GM21717 (cell line): ENCODE results near the gene DIPK1A.

Experiments
- ATAC-seq: cut with Tn5 transposase; IDR thresholded peaks from one replicate; pipeline ENCODE4 v1.9.1; 2021; ENCODE audit warnings: mild to moderate bottlenecking, moderate library complexity; ENCODE audit not compliant: unreplicated experiment

DIPK1A gene

DNA sequence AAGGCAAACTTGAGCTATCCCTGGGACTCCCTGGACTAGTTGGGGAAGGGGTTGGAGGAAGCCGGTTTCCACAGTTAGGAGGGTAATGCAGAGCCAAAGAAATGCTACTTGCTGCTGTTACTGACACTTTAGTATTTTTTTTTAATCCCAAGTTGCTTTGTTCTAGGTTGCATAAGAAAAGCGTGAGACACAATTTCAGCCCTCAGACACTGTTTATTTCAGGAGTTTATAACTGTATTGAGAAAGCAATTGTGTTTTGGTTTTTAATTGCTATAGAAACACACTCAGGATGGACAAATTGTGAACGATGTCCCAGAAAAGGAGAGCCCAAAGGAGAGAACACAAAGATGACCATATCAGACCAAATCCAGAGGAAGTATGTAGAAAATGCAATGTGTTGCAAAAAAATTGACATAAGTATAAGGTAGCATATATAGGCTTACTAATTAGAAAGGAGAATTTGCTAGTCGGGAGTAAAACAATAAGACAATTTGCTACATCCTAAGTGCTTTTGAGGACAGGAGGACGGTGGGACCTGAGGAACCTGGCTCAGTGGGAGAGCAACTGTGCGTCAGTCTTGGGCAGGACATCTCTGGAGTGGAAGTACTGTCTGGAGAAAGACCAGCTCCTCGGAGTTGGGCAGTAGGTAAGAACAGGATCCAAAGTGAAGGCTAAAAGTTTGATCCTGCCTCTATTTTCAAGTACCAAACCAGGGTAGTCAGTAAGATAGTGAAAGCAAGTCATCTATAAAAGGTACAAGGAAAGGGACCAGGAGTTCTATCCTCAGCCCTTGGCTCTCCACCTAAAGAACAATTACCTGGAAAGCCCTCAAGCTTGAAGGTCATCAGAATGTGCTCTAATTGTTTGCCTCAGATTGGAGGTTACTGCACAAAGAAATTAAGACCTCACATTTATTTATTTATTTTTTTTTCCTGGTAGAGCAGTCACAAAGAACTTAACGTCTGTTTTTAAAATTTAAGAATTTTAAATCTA is 39.9 kb downstream of the DIPK1A start:
- ATAC-seq: no peak

DNA sequence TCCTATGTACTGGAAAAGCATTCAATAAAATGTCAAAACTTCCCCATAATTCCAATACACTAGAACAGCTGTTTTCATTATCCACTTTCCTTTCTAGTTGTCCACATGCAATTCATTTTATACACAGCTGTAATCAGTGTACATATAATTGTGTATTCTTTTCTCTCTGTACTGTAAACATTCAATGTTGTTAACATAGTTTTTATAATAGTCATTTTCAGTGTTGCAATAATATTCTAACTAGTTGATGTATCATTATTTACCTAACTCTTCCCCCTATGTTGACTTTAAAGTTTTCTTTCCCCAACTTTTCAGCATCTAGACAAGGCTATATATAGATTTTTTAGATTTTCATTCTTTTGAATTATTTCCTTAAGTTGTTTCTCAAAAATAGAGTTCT is 44.4 kb downstream of the DIPK1A start:
- no peak for ATAC-seq

DNA sequence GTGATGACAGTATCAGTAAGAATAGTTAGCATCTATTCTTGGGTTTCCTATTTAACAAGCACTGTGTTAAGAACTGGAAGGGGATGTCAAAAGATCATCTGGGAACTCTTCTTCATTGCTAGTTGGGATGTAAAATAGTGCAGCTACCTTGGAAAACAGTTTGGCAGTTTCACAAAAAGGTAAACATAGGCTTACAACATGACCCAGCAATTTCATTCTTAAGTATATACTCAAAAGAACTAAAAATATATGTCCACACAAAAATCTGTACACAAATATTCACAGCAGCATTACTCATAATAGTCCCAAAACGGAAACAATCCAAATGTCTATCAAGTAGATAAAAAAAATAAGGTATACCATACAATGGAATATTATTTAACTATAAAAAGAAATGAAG is 45.7 kb downstream of the DIPK1A start:
- no peak for ATAC-seq

DNA sequence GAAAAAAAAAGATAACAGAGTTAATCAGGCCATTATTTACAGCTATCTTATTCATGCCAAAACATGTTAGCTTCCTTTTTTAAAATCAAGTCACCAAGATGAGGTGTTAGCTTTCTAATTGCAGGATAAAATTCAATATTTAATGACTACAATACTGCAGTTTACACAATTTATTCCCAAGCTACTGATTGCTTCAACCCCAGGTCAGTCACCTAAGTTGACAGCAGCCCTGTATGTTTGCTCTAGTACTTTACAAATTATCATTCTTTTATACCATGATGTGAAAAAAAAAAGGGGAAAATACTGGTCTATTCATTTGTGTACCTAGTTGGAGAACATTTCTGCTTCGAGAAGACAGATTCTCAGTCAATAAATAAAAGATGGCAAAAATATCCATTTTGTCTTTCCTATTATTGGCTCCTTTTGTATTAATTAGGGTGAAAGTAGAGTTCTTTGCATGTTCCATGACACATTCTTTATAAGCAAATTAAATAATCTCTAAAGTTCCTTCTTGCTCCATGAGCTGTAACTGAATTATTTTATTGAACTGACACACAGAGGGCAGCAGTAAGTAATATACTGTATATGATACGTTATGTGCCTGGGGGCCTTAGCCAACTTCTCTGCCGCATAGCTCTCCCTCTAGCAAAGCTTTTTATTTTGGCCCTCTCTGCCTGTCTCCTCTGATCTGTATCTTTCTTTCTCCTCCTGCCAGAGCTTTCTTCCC is 48.0 kb downstream of the DIPK1A start:
- ATAC-seq: no peak

DNA sequence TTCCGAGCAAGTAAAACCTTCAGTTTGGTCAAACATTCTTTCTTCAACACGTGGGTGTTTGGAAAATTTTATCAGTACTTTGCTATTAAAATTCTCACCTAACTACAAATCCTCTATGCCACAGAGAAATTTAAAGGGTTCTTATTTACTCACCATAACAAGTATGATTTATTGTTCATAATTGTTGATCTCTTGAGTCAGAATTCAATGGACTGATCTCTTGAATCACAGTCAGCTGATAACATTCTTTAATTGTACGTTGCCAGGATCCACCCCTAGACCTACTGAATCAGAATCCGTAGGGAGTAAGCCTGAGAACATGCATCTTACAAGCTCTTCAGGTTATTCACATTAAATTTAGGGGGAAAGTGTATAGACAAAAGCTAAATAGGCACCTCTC is 51.2 kb downstream of the DIPK1A start:
- ATAC-seq: no peak

DNA sequence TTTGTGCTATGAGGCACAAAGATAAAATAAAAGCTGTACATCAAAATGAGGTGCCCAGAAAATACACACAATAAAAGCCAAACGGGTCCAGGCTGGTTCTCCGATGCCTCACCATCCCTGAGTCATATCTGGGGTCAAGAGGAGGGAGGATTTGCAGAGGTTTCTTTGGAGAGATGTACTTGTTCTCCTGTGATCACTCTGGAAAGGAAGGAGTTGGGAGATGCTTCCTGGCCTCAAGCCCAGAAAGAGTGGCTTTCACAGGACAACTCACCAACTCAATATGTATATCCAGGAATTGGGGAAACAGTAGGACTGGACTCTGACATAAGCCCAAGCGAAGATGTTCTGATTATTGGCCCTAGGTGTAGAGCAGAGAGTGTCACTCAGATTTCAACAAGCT is 51.9 kb downstream of the DIPK1A start:
- ATAC-seq: no peak

DNA sequence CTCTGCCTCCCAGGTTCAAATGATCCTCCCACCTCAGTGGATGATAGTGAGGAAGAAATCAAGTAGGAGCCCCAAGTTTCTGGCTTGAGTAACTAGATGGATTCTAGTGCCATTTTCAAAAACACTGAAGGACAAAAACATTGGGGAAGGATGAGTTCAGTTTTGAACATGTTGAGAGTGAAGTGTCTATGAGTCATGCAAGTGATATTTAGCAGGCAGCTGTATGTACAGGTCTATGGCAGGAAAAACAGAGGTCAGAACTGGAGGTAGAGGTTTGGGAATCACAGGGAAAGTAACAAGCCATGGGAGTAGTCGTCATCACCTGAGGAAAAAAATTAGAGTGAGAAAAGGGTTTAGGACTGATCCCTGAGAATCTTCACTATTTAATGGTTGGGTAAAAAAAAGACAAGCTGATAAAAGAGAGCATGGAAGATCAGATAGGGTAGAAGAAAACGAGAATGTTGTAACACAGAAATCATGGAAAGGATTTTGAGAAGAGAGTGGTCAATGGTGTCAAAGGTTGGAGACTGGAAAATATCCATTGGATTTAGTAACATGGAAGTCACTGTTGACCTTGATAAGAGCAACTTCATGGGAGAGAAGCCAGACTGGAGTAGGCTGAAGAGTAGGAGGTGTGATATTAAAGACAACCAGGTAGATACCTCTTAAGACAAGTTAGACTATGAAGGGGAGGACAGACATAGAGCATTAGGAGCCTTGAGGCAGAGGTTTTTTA is 53.1 kb downstream of the DIPK1A start:
- no peak for ATAC-seq

DNA sequence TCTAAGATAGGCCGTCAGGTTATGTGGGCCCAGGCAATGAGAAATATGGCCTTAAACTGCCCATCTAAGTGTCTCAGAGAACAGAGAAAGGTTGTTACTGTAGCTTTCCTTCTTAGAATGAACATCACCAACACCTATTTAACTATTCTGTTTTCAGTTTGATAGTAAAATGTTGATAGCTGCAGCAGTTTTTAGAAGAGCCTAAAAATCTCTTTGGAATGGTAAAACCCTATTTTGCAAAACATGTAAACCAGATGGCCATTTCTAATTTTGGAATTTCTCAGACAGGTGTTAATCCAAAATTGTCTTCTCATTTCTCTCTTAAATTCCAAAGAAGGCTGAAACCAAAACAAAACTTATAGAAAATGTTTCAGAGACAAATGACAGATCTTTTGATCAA is 57.5 kb downstream of the DIPK1A start:
- no peak for ATAC-seq

DNA sequence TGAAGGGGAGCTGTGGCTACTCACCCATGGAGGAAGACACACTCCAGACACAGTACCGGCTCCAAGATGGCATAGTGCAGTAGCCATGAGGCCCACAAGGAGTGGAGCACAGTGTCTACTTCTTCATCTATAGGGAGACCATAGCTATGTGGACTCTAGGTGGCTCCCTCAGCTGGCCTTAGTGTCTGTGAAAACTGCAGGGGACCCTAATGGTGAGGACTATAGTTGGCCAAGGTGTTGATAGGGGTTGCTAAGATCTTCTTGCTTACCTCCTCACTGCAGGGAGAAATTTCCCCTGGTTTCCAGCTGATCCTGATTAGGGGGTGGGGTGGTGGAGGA is 58.9 kb downstream of the DIPK1A start:
- ATAC-seq: no peak

DNA sequence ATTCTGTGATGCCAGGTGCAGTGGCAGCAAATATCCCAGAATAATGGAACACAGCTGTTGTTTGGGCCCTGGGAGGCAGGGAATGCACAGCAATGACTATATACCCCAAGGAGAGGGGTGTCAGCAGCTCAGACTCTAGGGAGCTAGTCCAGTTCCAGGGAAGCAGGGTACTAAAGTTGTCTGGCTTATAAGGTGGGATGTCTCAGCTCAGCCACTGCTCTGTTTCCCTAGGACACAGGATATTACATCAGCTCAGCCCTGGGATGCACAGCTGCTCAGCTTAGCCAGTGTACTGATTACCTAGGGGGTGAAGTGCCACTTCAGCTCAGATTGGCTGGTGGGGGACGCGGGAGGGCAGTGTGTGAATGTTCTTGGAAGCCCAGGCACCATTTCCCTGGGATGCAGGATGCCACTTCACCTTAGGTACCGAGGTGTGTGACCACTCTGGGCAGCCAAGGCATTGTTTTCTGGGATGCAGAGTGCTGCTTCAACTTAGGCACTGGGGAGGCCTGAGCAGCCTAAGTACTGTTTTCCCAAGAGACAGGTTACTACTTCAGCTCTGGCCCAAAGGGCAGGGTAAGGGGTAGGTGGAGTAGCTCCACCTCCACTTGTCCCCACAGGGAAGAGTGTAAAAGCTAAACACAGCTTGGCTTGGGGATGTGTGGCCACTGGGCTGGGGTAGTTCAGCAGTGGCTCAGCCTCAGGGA is 59.4 kb downstream of the DIPK1A start:
- no peak for ATAC-seq

DNA sequence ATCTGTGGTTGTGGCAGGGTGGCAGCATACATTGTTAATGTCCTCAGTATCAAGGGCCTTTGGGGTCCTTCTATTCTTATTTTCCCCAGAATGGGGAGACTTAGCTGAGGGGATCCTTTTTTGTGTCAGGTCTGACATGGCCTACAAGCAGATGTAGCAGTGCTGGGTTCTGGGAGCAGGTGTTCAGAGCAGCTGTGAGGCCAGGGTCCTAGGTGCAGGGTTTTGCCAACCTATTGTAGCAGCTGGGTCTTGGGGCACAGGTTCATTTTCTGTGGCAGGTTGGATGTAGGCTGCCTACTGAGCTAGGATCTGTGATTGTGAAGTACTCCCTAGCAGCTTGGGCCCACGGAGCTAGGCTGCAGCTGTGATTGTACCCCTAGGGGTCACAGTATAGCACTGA is 60.1 kb downstream of the DIPK1A start:
- no peak for ATAC-seq

DNA sequence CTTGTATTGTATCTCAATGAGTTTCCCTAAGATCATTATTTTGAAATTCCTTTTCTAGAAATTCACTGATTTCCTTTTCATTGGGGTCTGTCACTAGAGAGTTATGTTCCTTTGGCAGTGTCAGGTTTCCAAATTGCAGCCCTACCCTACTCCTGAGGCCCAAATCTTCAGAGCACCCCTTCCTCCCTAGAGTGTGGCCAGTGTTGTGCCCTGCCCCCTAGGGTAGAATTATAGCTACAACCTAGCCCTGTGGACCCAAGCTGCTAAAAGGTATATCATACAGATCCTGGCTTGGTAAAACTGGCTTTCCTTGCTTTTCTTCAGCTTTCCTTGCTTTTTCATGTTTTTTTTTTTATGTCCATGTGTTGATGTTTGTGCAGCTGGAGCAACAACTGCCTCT is 60.7 kb downstream of the DIPK1A start:
- ATAC-seq: no peak

DNA sequence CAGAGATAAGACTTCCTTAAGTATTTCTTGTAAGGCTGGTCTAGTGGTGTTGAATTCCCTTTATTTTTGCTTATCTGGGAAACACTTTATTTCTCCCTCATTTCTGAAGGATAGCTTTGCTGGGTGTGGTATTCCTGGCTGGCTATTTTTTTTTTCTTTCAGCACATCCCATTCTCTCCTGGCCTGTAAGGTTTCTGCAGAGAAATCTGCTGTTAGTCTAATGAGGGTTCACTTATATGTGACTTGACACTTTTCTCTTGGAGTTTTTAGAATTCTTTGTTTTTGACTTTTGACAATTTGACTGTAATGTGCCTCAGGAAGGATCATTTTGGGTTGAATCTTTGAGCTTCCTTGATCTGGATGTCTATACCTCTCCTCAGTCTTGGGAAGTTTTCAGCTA is 61.5 kb downstream of the DIPK1A start:
- no peak for ATAC-seq

DNA sequence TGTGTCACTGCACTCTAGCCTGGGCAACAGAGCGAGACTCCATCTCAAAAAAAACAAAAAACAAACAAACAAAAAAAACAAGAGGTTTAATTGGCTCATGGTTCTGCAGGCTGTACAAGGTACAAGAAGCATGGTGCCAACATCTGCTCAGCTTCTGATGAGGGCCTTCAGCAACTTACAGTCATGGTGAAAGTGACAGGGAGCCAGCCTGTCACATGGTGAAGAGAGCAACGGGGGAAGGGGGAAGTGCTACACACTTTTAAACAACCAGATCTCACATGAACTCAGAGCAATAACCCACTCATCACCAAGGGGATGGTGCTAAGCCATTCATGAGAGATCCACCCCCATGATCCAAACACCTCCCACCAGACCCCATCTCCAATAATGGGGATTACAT is 63.2 kb downstream of the DIPK1A start:
- peak; percentile 55 for ATAC-seq

DNA sequence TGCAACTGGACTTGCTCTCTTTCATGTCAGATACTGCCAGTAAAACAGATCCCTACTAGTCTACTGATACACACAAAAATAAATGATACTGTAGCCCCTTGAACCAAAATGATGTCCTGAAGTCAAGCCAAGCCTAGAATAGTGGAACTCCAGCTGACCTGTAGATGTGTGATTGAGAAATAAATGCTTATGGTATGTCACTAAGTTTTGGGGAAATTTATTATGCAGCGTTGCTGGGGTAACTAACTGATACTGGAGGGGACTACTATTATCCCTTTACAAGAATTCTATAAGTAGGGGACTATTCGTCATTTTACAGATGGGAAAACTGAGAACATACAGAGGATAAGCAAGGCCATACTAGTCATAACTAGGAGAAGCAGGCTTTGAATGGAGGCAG is 73.8 kb downstream of the DIPK1A start:
- ATAC-seq: no peak

DNA sequence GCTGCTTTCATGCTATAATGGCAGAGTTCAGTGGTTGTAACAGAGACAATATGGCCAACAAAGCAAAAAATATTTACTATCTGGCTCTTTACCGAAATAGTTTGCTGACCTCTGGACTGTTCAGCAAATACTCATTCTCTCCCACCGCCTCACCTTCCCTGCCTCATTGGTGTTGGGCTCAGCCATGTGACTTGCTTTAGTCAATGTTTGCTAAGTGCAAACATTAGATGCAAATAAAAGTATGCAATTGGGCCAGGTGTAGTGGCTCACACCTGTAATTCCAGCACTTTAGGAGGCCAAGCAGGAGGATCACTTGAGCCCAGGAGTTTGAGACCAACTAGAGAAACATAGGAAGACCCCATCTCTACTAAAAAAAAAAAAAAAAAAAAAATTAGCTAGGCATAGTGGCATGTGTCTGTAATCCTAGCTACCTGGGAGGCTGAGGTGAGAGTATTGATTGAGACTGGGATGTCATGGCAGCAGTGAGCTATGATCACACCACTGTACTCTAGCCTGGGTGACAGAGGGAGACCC is 74.3 kb downstream of the DIPK1A start:
- ATAC-seq: no peak

DNA sequence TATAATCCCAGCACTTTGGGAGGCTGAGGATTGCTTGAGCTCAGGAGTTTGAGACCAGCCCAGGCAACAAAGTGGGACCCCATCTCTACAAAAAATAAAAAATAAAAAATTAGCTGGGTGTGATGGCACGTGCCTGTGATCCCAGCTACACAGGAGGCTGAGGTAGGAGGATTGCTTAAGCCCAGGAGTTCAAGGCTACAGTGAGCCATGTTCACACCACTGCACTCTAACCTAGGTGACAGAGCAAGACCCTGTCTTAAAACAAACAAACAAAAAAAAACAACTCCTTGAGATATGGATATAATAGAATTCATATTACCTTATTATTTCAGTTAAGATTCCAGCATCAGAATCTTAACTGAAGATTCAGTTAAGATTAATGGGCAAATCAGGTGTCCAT is 77.1 kb downstream of the DIPK1A start:
- no peak for ATAC-seq

DNA sequence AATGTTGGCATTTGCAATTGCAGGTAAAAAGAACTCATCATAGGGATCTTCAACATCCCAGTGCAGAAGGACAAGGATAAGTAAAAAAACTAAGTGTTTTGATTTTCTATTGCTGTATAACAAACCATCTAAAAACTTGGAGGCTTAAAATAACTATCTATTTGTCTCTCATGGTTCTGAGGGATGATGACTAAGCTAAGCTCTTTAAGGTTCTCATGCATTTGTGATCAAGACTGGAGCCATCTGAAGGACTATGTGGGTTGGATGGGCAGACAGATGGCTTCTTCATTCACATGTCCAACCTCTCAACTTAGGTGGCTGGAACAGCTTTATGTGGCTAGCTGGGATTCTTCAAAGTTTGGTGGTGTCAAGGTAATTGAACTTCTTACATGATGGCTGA is 78.0 kb downstream of the DIPK1A start:
- ATAC-seq: no peak

DNA sequence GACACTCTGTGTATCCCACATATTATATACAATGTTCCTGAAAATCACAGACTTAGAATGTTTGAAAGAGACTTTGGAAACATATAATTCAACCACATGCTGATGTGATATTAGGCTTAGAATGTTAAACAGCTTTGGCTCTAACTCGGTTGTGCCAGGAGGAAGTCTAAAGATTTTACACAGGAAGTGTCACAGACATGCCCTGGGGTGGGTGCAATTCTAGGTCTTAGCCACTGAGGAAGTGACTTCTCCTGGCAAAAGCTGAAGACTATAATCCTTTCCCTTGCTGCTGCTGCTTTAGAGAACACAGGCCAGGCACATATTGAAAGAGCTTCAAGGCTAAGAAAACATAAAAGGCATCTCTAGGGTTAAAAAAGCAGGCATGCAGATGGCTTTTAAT is 78.4 kb downstream of the DIPK1A start:
- ATAC-seq: no peak

DNA sequence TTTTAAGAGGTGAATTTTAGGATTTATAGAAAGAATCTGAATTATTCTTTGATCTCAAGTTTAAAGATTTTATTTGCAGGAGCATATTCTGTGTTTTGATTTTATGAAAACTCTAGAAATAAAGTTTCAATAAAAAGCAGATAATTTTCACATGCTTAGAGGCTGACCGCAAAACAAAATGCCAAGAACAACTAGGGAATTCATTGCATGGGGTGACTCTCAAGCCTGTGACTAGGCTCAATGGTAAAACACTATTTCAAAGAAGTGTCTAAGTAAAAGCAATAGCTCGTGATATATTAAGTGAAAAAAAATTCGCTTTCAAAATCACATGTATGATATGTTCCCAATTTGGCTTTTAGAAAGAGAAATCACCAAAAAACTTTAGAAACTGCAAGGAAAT is 79.9 kb downstream of the DIPK1A start:
- ATAC-seq: no peak
